Left lobe of liver (tissue), 2 donors: ENCODE measurements around the gene PRKAR2B. TPM values are rescaled to one million over a fixed set of nuclear protein-coding genes. Genes with fewer than 3 reads are reported as not detected.

ENCODE experiments used
- ATAC-seq: fragments of 200-7000 bp; cut with Tn5 transposase; one replicate; pipeline ENCODE4 v1.9.1; 2020; ENCODE audit warnings: mild to moderate bottlenecking, moderate library complexity
- DNase-seq: peaks from one replicate; pipeline ENCODE4 v3.0.0-alpha.2; 2020; ENCODE audit warnings: low spot score
- total RNA-seq: library from RNA; stranded (reverse); gene quantifications from one replicate; pipeline ENCODE4 v1.2.1, GENCODE V29; 2021
- donor health status: DM: no; HTN: no; CAD: no; lungs with moderate emphysema.
- donor health status: DM: no; HTN: yes; CAD: no.

Gene PRKAR2B
- total RNA-seq, 1 donor from 2014 or later = 2.0 TPM

GRCh38 chr7:107210400-107210799, 165.9 kb downstream of the PRKAR2B start:
- no peak for DNase-seq
- no peak for ATAC-seq

Other genes with a start within 250 kb of the PRKAR2B start
- gene PIK3CG, start 179.4 kb upstream of the PRKAR2B start, total RNA-seq = 0.73 TPM
- 32.1 TPM for gene HBP1, start 124.3 kb downstream of the PRKAR2B start, total RNA-seq